SK-N-SH (cell line): ENCODE measurements around the gene ECI1. TPM values are rescaled to one million over a fixed set of nuclear protein-coding genes. Genes with fewer than 3 reads are reported as not detected.
"Not testable (repeated sequence)": the region's sequence is repeated elsewhere in the genome, so short reads cannot be mapped to it uniquely, and the experiment has no call there.

Experiments used
- CTCF ChIA-PET: fragments of 300-600, 350-600 bp; formaldehyde crosslinking; extraction: SDS; loops from one replicate; lab custom pipeline; 2021; lab: Yijun Ruan, JAX
- POLR2A ChIA-PET: fragments of 350-600 bp; sonication (Branson Sonifier 250); formaldehyde crosslinking; extraction: SDS; loops from one replicate; lab custom pipeline; 2020; ENCODE audit warnings: antibody characterized with exemption, inconsistent platforms; lab: Yijun Ruan, JAX
- DNase-seq: peaks from one replicate; pipeline ENCODE4 v3.0.0; 2012
- H2AFZ ChIP-seq: fragments of 200-600 bp; sonication (generic); 2 replicates; pipeline ENCODE4 v1.8.1; 2016; ENCODE audit warnings: antibody characterized with exemption, mild to moderate bottlenecking, low read depth
- H3F3A ChIP-seq: fragments of 200-600 bp; sonication (generic); replicated peaks from 2 replicates; pipeline ENCODE3; 2016; ENCODE audit warnings: antibody characterized with exemption, mild to moderate bottlenecking; ENCODE audit not compliant: insufficient read depth
- H3K27ac ChIP-seq, 2 experiments: fragments of 200-500 bp in 1 of 2; fragments of 200-600 bp in 1 of 2; sonication (Bioruptor generic) in 1 of 2; sonication (generic), shearing (Covaris generic) in 1 of 2; 2 replicates each; pipeline versions ENCODE4 v1.5.1 to v1.6.1; 2014 to 2016; ENCODE audit warnings: low read depth in 2 of 2, inconsistent platforms in 1 of 2, low read length in 1 of 2, mild to moderate bottlenecking in 1 of 2, mixed read lengths in 1 of 2
- H3K27me3 ChIP-seq: fragments of 200-600 bp; sonication (generic), shearing (Covaris generic); 2 replicates; pipeline ENCODE4 v1.6.1; 2016; ENCODE audit warnings: mixed run types; ENCODE audit not compliant: insufficient read depth
- H3K36me3 ChIP-seq, 2 experiments: fragments of 200-500 bp in 1 of 2; fragments of 200-600 bp in 1 of 2; sonication (Bioruptor generic) in 1 of 2; sonication (generic) in 1 of 2; replicated peaks in 1 of 2; 2 replicates each; pipeline versions ENCODE3 to v1.5.1; 2014 to 2016; ENCODE audit warnings: low read length in 1 of 2, mild to moderate bottlenecking in 1 of 2; ENCODE audit not compliant: insufficient read depth in 2 of 2, control insufficient read depth in 1 of 2
- H3K4me1 ChIP-seq, 2 experiments: fragments of 200-500 bp in 1 of 2; fragments of 200-600 bp in 1 of 2; sonication (Bioruptor generic) in 1 of 2; sonication (generic), shearing (Covaris generic) in 1 of 2; 2 replicates each; pipeline versions ENCODE4 v1.5.1 to v1.6.1; 2014 to 2016; ENCODE audit warnings: low read depth in 1 of 2, low read length in 1 of 2, mixed run types in 1 of 2; ENCODE audit not compliant: insufficient read depth in 2 of 2, control insufficient read depth in 1 of 2
- H3K4me2 ChIP-seq: fragments of 200-600 bp; sonication (generic), shearing (Covaris generic); 2 replicates; pipeline ENCODE4 v1.6.1; 2017; ENCODE audit warnings: mixed run types
- H3K4me3 ChIP-seq, 2 experiments: fragments of 200-500 bp in 1 of 2; fragments of 200-600 bp in 1 of 2; sonication (Bioruptor generic) in 1 of 2; sonication (generic), shearing (Covaris generic) in 1 of 2; 2 replicates each; pipeline versions ENCODE4 v1.5.1 to v1.8.1; 2014 to 2016; ENCODE audit warnings: low read depth in 2 of 2, inconsistent platforms in 1 of 2, low read length in 1 of 2, mild to moderate bottlenecking in 1 of 2, mixed read lengths in 1 of 2, moderate library complexity in 1 of 2
- H3K79me2 ChIP-seq: fragments of 200-600 bp; sonication (generic); 2 replicates; pipeline ENCODE4 v1.8.1; 2017; ENCODE audit warnings: mild to moderate bottlenecking; ENCODE audit not compliant: insufficient read depth
- H3K9ac ChIP-seq: fragments of 200-600 bp; sonication (generic); 2 replicates; pipeline ENCODE4 v1.6.1; 2017; ENCODE audit warnings: mixed run types
- H3K9me2 ChIP-seq: fragments of 200-600 bp; sonication (generic); 2 replicates; pipeline ENCODE4 v1.6.1; 2017; ENCODE audit warnings: mixed run types
- H3K9me3 ChIP-seq: fragments of 200-600 bp; sonication (generic); 2 replicates; pipeline ENCODE4 v1.6.1; 2017; ENCODE audit warnings: mixed run types, mild to moderate bottlenecking, moderate library complexity
- H4K20me1 ChIP-seq: fragments of 200-600 bp; sonication (generic); 2 replicates; pipeline ENCODE4 v1.6.1; 2017; ENCODE audit warnings: mild to moderate bottlenecking, mixed run types; ENCODE audit not compliant: insufficient read depth
- JUND ChIP-seq: IDR thresholded peaks from 2 replicates; pipeline ENCODE4 v1.4.0; 2012
- MAX ChIP-seq: IDR thresholded peaks from 2 replicates; pipeline ENCODE4 v1.4.0; 2012; ENCODE audit warnings: low read depth
- POLR2AphosphoS5 ChIP-seq: IDR thresholded peaks from 2 replicates; pipeline ENCODE4 v1.6.1; 2012; ENCODE audit warnings: low read depth, low read length
- REST ChIP-seq: IDR thresholded peaks from 2 replicates; pipeline ENCODE4 v1.6.1; 2012; ENCODE audit warnings: mild to moderate bottlenecking, low read depth, low read length, moderate library complexity
- SMC3 ChIP-seq: IDR thresholded peaks from 2 replicates; pipeline ENCODE4 v1.6.1; 2012; ENCODE audit warnings: low read depth, low read length, improper control_type of control experiment
- WGBS: methylation state at CpG from one replicate; pipeline ENCODE4 v1.1.6; 2017; ENCODE audit warnings: low lambda C conversion rate; 5-methylcytosine and 5-hydroxymethylcytosine counted together
- polyA plus RNA-seq, 3 experiments: library from polyadenylated mRNA; depleted of rRNA; stranded (reverse); fragments of >200 nt; gene quantifications; 2 replicates each; pipeline ENCODE4 v1.2.3, GENCODE V29; 2012
- TF ChIP-seq, protein P1 (sequence below): IDR thresholded peaks from 2 replicates; pipeline ENCODE4; 2012

The ECI1 gene
- polyA plus RNA-seq, 1 of the 3 experiments (the other 2 are of a cell fraction): 61.8 TPM

DNA sequence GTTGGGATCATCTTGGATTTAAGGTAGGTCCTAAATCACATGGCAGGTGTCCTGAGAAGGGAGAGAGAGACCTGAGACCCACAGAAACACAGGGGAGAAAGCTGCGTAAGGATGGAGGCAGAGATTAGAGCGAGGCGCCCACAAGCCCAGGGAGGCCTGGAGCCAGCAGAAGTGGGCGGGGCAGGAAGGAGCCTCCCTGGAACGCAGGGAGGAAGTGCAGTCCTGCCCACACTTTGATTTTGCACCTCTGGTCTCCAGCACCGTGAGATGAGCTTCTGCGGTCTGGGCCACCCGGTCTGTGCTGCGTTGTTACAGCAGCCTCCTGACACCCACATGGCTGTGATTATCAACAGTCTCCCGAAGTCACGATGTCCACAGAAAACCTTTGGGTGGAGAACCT, 8.8 kb downstream of the ECI1 start (continued):
- TF ChIP-seq REST: no peak
- TF ChIP-seq POLR2AphosphoS5: no peak

DNA sequence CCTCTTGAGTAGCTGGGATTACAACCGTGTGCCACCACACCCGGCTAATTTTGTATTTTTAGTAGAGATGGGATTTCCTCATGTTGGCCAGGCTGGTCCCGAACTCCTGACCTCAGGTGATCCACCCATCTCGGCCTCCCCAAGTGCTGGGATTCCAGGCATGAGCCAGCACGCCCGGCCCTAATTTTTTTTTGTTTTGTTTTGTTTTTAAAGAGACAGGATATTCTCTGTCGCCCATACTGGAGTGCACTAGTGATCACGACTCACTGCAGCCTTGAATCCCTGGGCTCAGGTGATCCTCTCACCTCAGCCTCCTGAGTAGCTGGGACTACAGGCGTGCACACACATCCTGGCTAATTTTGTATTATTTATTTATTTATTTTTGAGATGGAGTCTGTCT, 11.1 kb downstream of the ECI1 start:
- not testable (repeated sequence) for H3K9me2 ChIP-seq, H3F3A ChIP-seq, H3K4me1 ChIP-seq, H2AFZ ChIP-seq, H3K4me3 ChIP-seq, H4K20me1 ChIP-seq, H3K27ac ChIP-seq, H3K27me3 ChIP-seq, DNase-seq, H3K79me2 ChIP-seq, H3K9me3 ChIP-seq, H3K4me2 ChIP-seq, H3K9ac ChIP-seq
- H3K36me3 ChIP-seq: peaks cover 8 to 31% of the 10 kb centered on the region in 2 experiments
- ChIA-PET CTCF (interaction anchor here (2.4 kb wide), 1 partner anchor 11 kb away, joined by 8 read pairs; the partner anchor contains the start of gene ECI1), POLR2A (interaction anchor here (1.3 kb wide), 1 partner anchor 11 kb away, joined by 3 read pairs; the partner anchor contains the start of gene ECI1)
- 85% methylated on average over 9 of the region's 9 CpGs for WGBS

DNA sequence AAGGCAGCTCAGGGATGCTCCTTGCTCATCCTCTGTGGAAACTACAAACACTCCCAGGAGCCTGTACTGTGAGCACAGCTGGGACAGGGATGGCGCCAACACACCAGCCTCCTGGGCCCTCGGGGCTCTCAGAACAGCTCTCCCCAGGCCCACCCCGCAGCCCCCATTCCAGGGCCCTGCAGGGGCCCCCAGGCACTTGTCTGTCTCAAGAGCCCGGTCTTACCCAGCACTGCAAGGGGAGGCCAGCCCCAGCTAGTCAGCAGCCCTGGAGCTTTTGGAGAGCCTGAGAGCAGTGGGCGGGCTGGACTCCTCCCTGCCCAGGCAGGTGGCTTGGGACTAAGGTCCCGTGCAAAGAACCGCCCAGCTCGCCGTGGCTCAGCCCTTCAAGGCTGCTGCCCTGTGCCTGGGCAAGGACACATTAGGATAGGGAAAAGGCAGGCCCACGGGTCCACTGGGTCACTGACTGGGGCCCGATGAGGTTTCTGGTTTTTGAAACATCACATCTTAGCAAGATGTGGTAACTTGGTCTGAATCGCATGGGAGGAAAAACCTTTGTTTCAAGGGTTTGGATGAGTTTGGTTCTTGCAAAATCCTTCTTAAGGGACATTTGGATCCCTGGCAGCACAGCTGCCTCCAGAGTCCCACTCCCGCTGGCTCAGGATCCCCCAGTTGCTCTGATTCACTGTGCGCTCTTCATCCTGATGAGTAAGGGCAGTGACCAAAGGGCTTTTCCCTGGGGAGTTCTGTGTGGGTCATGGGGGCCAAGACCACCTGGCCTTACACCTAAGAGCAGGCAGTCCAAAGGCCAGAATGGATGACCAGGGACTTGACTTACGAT, 12.3 kb downstream of the ECI1 start:
- Histone ChIP-seq H3K36me3 (peaks cover 8 to 32% of the 10 kb centered on the region in 2 experiments), H3K79me2 (no peaks in the 10 kb centered on the region)
- POLR2A ChIA-PET: interaction anchor here (1.0 to 1.9 kb wide), 2 partner anchors 8 to 12 kb away, joined by 3 to 5 read pairs; partner anchors contain the start of gene ECI1

More for the DNA sequence above, 12.3 kb downstream of the ECI1 start:
- no peaks in the 10 kb centered on the region for H3K27me3 ChIP-seq
- H3K27ac ChIP-seq: no peak overlapping the region
- peak; percentile 37 for DNase-seq
- no peaks in the 10 kb centered on the region for H3K9me2 ChIP-seq
- H3K9me3 ChIP-seq: no peaks in the 10 kb centered on the region
- H3K9ac ChIP-seq: no peak overlapping the region
- peaks cover 10% of the 10 kb centered on the region for H3F3A ChIP-seq
- no peak overlapping the region for H3K4me3 ChIP-seq
- 89% methylated on average over 7 of the region's 15 CpGs for WGBS
- no peak overlapping the region for H2AFZ ChIP-seq
- H4K20me1 ChIP-seq: no peaks in the 10 kb centered on the region
- no peak overlapping the region for H3K4me2 ChIP-seq
- CTCF ChIA-PET: interaction anchor here (0.9 to 1.2 kb wide), 2 partner anchors 13 to 236 kb away, joined by 5 read pairs; partner anchors contain the start of gene ECI1
- no peak for TF ChIP-seq SMC3
- 0 out of 2 replicates have a peak, but pooled peaks have one; percentile 3 for TF ChIP-seq POLR2AphosphoS5
- TF ChIP-seq, protein P1, sequence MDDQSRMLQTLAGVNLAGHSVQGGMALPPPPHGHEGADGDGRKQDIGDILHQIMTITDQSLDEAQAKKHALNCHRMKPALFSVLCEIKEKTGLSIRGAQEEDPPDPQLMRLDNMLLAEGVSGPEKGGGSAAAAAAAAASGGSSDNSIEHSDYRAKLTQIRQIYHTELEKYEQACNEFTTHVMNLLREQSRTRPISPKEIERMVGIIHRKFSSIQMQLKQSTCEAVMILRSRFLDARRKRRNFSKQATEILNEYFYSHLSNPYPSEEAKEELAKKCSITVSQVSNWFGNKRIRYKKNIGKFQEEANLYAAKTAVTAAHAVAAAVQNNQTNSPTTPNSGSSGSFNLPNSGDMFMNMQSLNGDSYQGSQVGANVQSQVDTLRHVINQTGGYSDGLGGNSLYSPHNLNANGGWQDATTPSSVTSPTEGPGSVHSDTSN: no peak
- TF ChIP-seq JUND: peak; percentile 7; the same call in 1 of the 2 replicates
- TF ChIP-seq MAX: no peak
- H3K4me1 ChIP-seq: peaks cover 0 to 3% of the 10 kb centered on the region in 2 experiments; a peak in 1 of 4 replicates
